Suprapubic skin (tissue), 3 donors: Measurements from ENCODE around the gene SLAMF1.
"Not testable (repeated sequence)": the region's sequence is repeated elsewhere in the genome, so short reads cannot be mapped to it uniquely, and the experiment has no call there.

Experiments
- EP300 ChIP-seq: sonication (generic); formaldehyde crosslinking; IDR thresholded peaks from one replicate; pipeline ENCODE4 v1.6.1; 2017; ENCODE audit warnings: antibody characterized with exemption
- POLR2A ChIP-seq, 2 donors: fragments of 450-650 bp; IDR thresholded peaks; one replicate each; pipeline ENCODE4 v1.6.1; 2017; ENCODE audit warnings: antibody characterized with exemption in 2 of 2, mild to moderate bottlenecking in 2 of 2, moderate library complexity in 2 of 2
- TF ChIP-seq, protein P1 (sequence below), 2 donors: fragments of 200-600 bp in 1 of 2; fragments of 450-650 bp in 1 of 2; sonication (generic) in 1 of 2; IDR thresholded peaks; one replicate each; pipeline ENCODE4 v1.5.1; 2016 to 2019; ENCODE audit warnings: antibody characterized with exemption in 2 of 2, mild to moderate bottlenecking in 1 of 2, moderate library complexity in 1 of 2

DNA sequence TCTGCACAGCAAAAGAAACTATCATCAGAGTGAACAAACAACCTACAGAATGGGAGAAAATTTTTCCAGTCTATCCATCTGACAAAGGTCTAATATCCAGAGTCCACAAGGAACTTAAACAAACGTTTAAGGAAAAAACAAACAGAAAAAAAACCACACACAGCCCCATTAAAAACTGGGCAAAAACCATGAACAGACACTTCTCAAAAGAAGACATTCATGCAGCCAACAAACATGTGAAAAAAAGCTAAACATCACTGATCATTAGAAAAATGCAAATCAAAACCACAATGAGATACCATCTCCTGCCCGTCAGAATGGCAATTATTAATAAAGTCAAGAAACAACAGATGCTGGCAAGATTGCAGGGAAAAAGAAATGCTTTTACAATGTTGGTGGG lies 84.1 kb downstream of the SLAMF1 start:
- TF ChIP-seq, protein P1, sequence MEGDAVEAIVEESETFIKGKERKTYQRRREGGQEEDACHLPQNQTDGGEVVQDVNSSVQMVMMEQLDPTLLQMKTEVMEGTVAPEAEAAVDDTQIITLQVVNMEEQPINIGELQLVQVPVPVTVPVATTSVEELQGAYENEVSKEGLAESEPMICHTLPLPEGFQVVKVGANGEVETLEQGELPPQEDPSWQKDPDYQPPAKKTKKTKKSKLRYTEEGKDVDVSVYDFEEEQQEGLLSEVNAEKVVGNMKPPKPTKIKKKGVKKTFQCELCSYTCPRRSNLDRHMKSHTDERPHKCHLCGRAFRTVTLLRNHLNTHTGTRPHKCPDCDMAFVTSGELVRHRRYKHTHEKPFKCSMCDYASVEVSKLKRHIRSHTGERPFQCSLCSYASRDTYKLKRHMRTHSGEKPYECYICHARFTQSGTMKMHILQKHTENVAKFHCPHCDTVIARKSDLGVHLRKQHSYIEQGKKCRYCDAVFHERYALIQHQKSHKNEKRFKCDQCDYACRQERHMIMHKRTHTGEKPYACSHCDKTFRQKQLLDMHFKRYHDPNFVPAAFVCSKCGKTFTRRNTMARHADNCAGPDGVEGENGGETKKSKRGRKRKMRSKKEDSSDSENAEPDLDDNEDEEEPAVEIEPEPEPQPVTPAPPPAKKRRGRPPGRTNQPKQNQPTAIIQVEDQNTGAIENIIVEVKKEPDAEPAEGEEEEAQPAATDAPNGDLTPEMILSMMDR (IDR thresholded peaks at IDR 0.05), result not testable (repeated sequence)
- not testable (repeated sequence) for TF ChIP-seq POLR2A (IDR thresholded peaks at IDR 0.05); EP300
